Smooth muscle cell of bladder (primary cell): ENCODE data around the gene NEIL1. TPM values are rescaled to one million over a fixed set of nuclear protein-coding genes. Genes with fewer than 3 reads are reported as not detected.

Experiments used
- total RNA-seq: library from RNA; depleted of rRNA; stranded (reverse); fragments of >200 nt; gene quantifications from 2 replicates; pipeline ENCODE4 v1.2.3, GENCODE V29; 2014

Gene NEIL1
- 5.1 and 6.2 TPM in 2 replicates for total RNA-seq

DNA sequence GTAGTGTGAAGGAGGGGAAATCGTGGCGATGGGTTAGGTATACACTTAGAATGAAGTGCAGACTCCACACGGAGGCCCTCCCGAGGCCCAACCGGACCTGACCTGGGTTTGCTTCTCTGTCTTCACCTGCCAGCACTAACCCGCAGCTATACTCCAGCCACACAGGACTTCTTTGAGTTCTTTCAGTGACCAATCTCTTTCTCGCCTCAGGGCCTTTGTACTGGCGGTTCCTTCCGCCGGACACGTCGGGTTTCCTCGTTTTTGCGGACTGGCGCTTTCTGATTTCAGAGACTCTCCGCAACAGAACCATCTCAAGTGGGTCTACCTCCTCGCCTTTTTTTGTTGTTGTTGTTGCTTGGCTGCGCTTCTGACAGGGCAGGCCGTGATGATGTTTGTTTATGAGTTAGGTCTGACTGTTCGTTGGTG lies at the start of gene NEIL1:
NEIL1 (plus strand) TSS at position 244 of the 426 bp plus-strand sequence. CDS start 1,867 bp downstream, outside the sequence.

GRCh38 chr15:75335705-75336355 lies 11.0 kb upstream of the NEIL1 start, which contains the start of gene COMMD4:
Gene COMMD4 (plus strand): TSS chr15:75336063. CDS start chr15:75336090, 27 bp downstream.

GRCh38 chr15:75367913-75368688 lies 21.3 kb downstream of the NEIL1 start, which contains the start of gene MAN2C1:
Gene MAN2C1 (minus strand): TSS chr15:75368607. CDS start chr15:75368583, 24 bp downstream.

Other genes with a start within 250 kb of the NEIL1 start
- 1.6 and 1.9 TPM in 2 replicates for gene C15orf39, start 145.2 kb upstream of the NEIL1 start, total RNA-seq
- gene GOLGA6C, start 88.7 kb upstream of the NEIL1 start, total RNA-seq, result not detected in 2 replicates
- gene GOLGA6D, start 64.2 kb upstream of the NEIL1 start, total RNA-seq, result not detected in 2 replicates
- 66.2 and 83.5 TPM in 2 replicates for gene COMMD4, start 11.0 kb upstream of the NEIL1 start, total RNA-seq
- 94.7 and 112 TPM in 2 replicates for gene MAN2C1, start 21.6 kb downstream of the NEIL1 start, total RNA-seq
- 16.4 and 18.3 TPM in 2 replicates for gene SIN3A, start 104.7 kb downstream of the NEIL1 start, total RNA-seq
- 18.3 and 21.4 TPM in 2 replicates for gene PTPN9, start 232.3 kb downstream of the NEIL1 start, total RNA-seq